HG03159 (cell line): ENCODE results near the gene PARD3.
"Not testable (repeated sequence)": the region's sequence is repeated elsewhere in the genome, so short reads cannot be mapped to it uniquely, and the experiment has no call there.

Source experiments
- ATAC-seq: cut with Tn5 transposase; IDR thresholded peaks from one replicate; pipeline ENCODE4 v1.9.1; 2021; ENCODE audit warnings: mild to moderate bottlenecking, moderate library complexity; ENCODE audit not compliant: unreplicated experiment

PARD3 gene

DNA sequence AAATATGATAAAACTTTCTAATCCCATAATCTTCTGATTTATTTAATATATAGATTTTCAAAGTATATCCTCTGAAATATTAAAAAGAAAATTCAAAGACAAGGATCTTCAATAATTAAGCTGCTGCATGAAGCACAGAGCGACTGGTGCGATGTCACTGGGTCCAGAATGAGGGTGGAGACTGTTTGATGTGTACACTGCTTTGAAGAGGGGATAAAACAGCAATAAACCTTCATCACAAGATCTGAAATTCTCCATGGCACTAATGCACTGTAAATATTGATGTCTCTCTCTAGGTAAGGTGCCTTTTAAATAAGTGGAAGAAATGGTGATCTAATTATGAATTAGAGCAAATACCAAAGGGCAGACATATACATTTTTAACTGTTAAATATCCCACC lies 337.8 kb downstream of the PARD3 start:
- no peak for ATAC-seq

DNA sequence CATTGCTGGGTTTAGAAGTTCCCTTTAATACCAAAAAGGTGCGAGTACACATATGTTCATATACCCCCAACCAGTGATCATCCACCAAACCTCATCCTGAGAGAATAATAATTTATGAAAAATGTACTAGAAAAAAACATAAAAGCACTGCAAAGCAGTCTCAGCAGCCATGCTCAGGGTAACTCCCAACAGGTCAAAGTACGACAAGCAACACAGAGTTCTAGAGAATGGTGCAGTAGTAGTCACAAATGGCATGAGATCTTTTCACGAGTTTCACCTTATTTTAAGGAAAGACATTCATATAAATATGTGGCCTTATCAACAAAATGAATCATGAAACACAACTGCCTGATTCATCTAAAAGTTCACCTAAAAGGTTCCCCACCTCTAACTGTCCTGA lies 338.5 kb downstream of the PARD3 start:
- ATAC-seq, result no peak

DNA sequence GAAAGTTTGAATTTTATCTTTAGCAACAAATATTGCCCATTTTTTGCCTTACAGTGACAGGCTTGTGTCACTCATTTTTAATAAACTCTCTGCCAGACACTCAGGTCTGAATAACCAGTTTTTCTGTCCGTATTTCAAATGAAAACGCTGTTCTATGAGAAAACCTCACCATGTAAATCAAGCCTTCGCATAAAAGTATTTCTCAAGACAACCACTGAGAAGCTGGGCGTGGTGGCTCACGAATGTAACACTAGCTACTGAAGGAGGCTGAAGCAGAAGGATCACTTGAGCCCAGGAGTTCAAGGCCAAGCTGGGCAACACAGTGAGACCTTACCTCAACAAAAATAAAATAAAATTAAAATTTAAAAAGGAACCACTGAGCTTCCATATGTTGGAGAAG lies 339.3 kb downstream of the PARD3 start:
- ATAC-seq, result no peak

DNA sequence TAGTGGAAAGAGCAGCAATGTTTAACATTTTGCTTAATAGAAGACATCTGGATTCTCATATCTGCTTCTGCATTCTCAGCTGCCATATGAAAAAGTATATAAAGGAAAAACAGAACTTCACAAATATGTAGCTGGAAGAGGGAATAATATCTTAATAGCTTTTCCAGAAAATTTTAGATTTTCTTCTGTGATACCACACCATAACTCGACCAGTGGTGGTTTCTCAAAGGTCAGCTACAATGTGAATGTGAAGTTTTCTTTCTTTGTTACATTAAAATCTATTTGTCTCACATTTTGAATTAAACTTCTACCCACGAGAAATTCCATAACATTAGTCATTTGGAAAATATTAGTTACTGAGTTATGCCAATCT lies 339.8 kb downstream of the PARD3 start:
- ATAC-seq, result no peak

DNA sequence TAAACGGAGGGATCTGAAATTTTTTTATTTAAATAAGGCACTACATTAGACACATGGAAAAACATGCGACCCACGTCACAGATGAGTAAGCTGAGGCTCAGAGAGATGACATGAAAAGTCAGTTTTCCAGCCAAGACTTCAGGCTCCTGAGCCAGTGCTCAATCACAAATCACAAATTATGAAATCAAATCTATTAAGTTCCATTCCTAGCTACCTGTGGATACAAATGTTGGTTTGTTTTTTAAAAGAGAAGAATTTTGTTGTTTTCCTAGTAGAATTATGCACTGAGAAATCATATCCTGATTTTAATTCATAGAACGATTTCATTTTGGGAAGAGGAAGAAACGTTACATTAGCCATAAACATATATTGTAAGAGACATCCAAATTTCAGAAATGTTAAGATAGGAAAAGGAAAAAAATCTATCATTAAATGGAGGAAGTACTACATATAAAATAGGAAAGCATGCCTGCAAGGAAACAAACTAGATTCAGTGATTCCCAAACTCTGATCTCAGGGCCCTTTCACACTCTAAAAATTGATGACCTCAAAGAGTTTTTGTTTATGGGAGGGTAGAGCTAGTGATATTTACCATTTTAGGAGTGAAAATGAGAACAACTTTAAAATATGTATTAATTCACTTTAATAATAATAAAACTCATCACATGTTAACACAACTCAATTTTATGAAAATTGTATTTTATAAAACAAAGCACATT lies 340.4 kb downstream of the PARD3 start:
- ATAC-seq, result no peak

DNA sequence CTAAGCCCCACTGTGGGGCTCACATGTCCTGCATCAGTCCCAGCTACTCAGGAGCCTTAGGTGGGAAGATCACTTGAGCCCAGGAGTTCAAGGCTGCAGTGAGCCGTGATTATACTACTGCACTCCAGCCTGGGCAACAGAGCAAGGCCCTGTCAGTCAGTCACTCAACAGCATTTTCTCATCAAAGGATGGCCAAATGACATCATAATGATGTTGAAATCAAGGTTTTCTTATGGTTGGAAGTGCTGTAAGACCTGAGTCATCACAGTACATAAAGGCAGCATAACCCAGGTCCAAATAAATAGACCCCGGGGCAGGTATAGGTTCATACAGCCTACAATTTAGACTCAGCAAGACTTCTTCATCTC lies 341.1 kb downstream of the PARD3 start:
- ATAC-seq, result no peak

DNA sequence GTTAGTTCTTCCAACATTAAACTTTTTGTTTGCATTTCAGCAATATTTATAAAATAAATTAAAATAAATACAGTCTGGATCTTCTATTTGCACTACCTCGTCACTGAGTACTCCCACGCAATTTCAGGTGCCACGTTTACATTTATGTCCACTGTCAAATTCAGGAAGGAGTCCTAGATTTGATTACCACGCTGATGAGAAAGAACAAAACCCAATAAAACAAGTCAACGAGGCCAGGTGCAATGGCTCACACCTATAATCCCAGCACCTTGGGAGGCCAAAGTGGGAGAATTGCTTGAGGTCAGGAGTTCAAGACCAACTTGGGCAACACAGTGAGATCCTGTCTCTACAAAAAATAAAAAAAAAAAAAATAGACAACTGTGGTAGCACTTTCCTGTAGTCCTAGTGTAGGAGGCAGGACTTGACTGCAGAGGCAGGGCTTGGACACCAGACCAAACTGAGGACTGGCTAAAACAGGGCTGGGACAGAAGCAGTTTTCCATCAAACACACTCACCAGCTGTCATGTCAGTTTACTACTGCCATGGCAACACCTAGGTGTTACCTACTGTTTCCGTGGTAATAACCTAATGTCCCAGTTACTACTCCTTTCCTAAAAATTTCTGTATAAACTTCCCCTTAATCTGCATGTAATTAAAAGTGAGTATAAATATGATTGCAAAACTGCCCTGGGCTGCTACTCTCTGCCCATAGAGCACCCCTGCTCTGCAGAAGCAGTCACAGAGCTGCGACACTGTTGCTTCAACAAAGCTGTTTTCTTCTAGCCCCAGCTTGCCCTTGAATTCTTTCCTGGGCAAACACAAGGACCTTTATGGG lies 341.7 kb downstream of the PARD3 start:
- no peak for ATAC-seq

DNA sequence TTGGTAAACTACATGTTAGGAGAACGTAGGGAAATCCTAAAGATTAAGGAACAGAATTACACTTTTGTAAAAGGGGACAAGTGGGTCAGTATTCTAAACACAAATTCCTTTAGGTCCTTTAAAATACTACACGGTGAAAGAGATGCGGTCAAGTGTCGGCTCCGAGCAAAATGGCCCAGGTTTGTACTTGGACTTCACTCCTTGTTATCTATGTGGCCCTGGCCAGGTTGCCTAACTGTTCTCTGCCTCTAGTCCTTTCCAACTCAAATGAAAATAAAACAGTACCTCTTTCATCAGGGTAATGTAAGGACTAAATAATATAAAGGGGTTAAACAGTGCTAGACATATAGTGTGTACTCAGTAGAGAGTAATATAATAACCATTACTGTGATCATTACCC lies 344.8 kb downstream of the PARD3 start:
- no peak for ATAC-seq

DNA sequence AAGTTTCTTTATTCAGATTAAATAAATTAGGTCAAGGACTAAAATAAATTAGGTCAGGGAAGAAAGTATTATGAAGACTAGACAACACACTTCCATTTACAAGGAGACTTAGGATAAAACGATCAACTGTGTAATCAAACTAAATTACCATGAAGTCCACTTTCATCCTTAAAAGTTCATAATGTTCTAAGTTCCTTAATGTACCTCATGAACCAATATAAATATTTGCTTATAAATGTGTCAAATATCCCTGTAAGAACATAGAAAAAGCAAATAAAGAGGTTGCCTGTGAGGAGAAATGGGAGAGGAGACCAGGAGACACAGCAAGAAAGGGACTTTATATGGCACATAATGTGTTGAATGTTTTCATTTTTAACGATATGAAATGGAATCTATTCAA lies 345.6 kb downstream of the PARD3 start:
- ATAC-seq, result no peak

DNA sequence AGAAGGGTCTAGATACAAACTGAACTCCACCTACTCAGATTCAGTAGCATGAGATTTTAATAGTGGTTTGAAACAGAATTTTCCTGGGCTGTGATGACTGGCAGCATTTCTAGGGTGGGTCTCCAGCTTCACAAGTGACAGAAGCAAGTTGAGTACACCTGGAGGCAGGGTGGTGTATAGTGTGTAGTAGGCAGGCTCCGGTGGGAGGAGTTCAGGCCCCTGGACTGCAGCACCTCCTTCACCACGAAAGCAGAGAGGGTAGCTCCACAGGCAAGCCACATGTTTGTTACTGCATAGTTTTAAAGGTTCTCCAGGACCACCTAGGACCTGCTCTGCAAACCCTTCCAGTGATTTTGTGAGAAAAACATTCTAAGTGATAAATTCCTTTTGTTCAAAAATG lies 347.2 kb downstream of the PARD3 start:
- ATAC-seq, result no peak

DNA sequence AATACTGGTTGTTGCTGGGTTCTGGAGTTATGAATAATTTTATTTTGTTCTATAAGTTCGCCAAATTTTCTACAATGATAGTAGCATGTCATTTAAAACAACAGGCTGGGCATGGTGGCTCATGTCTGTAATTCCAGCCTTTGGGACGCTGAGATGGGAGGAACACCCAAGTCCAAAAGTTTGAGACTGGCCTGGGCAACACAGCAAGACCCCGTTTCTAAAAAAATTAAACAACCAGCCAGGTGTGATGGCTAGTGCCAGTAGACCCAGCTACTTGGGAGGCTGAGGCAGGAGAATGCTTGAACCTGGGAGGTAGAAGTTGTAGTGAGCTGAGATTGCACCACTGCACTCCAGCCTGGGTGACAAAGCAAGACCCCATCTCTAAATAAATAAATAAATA lies 347.7 kb downstream of the PARD3 start:
- no peak for ATAC-seq

DNA sequence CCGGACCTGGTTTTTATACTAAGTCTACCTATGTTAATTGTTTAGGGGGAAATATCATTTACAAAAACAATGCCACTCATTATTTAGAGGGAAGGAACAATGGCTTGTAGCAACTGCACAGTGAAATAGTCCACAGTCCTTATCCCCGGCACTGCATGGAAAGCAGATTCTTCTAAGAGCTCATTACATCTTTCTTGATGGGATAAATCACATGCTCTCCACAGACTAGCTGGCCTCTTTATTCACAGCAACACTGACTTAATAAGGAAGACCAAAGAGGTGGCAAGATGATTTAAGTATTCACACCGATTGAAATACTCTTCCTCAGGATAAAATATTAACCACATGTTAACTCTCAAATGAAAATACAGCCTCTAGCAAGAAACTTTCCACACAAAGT lies 349.4 kb downstream of the PARD3 start:
- ATAC-seq, result no peak

DNA sequence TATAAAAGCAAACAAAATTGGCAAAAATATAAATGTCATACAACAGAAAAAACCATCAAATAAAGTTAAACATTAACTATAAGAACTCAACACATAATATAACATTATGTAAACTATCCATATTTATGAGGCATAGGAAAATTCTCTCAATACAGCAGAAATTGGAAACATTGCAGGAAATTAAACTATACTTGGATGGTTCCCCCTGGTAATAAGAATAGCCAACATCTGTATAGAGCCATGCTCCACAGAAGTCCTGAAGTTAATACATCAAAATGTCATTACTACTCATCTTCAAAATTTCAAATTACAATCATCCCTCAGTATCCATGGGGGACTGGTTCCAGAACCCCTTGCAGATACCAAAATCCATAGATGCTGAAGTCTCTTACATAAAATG lies 350.5 kb downstream of the PARD3 start:
- no peak for ATAC-seq

DNA sequence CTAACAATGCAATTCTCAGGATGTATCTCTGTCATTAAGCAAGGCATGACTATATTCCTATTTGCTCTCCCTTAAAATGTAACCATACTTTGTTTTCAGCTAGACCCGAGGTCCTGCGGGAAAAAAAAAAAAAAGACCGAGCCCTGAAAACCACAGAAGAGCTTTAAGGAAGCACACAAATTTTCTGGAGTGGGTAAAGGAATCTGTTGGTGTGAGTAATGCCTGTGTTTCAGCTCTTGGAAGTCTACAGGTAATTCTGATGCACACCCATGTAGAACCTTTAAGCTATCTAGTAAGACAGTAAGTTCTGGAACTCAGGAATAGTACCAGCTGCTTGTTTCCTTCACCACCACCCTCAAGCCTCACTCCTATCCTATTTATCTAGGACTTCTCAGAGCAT lies 351.1 kb downstream of the PARD3 start:
- no peak for ATAC-seq

DNA sequence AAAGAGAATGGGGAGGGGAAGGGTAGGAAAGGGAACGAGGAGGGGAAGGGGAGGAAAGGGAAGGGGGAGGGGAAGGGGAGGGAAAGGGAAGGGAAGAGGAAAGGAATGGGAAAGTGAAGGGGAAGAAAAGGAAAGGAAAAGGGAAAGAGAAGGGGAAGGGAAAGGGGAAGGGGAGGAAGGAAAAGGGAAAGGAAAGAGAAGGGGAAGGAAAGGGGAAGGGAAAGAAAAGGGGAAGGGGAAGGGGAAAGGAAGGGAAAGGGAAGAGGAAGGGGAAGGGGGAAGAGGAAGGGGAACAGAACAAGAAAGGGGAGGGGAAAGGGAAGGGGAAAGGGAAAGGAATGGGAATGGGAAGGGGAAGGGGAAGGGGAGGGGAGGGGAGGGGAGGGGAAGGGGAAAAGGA lies 352.1 kb downstream of the PARD3 start:
- ATAC-seq, result no peak

DNA sequence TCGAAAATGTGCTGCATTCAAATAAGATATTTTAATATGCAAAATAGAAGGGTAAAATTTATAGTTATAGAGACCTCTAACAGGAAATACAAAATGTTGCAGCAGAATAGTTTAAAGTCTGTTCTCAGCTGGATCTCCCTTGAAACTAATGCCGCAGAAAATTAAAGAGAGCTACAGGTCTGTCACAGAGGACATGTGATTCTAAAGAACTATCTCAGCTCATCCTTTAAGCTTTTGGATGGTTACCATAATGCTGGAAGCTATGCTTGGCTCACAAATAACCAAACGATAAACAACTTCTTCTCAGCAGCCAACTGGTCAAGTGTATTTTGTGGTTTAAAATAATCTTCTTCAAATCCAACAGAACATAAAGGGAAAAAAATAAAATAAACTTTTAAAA lies 353.0 kb downstream of the PARD3 start:
- no peak for ATAC-seq

DNA sequence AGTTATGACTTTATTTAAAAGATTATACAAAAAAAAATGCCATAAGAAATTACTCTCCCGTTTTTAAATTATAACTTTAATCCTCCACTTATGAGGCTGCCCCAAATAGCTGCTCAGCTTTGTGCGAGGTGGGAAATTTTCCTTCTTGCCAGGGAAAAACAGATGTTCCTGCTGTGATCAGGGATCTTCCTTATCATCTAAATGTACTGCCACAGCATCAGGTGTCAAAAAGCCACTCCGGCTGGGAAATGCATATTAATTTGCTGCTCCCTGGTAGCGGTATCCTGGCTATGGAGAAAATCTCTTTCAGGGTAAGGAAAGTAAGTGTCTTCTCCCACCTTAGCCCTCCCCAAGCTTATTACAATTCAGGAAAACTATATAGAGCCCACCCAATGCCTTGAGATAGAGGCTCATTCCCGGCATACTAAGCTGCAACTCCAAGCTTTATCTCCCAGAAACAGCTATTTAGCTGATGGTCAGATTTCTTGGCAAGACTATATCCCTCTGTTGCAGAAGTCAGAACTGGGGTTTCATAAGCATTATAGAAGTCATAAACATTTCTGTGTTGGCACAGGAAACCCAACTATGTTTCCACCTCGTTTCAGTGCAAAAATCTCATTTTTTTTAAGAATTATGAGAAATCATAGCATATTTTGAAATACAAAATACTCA lies 360.4 kb downstream of the PARD3 start:
- ATAC-seq, result no peak

DNA sequence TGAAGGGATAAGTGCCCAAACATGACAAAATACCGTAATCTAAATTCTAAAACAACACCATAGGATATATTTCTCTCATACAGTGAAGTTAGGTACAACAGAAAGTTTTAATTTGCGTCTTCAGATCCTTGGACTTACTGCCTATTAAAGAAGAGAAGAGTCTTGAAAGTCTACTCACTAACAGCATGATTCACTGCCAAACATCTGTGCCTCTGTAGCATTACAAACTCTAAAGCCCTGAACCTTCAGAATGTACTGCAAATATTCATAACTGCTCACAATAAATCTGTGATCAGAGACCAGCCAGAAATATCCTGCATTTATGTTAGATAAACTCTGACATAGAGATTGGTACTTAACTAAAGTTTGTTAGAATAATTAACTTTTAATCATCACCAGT lies 365.3 kb downstream of the PARD3 start:
- ATAC-seq, result no peak

DNA sequence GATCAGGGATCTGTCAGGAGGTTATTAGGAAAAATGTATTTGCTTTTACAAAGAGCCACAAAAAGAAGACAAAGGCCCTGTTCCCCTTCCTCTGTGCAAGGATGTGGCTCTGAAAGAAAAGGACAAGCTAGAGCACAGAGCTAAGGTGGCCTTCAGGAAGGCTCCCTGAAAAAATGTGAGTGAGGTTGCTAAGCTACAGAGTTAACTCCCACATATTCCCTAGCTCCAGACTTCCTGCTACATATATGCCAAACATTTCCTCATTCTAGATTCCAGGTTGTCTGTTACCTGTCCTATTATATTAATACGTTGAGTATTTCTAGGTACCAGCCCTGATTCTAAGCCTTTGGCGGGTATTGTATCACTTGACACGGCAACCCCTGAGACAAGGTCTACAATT lies 369.0 kb downstream of the PARD3 start:
- ATAC-seq, result no peak

DNA sequence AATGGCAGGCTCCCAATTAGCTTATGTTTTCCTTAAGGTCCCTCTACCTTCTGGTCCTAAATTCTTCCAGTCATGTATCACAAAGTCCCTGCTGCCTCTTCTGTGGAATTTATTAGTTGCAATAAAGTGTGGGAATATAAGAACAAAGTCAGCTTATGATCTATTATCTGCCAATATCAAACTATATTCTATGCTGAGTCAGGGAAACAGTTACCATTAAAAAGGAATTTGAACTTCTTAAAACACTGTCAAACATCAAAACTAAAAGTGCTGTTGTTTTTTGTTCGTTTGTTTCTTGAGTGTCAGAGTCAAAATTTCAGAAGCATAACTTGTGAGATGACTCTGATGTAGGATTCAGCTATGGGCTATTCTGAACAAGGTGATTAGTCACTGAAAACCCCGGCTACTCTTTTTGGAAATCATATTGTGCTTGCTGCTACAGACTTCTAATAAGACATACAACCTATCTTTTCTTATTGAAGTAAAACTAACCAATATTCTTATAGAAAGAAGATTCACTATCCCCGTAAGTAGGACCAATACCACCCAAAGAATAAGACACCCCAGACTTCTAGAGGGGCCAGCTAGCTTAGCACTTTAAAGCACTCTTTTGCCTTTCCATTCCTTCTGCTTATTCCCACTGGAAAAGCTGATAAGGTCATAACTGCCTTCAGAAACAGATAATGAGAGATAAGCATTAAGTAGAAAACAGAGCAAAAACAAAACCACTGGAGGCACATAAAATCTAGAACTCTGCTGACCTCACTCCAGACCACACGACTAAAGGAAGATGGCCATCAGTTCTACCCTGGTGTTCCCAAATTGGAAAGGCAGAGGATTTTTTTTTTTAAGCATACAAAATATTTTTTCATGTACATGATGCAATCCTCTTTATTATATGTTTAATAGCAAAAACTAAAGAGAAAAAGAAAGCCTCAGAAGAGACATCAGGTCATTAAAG lies 370.6 kb downstream of the PARD3 start:
- no peak for ATAC-seq

DNA sequence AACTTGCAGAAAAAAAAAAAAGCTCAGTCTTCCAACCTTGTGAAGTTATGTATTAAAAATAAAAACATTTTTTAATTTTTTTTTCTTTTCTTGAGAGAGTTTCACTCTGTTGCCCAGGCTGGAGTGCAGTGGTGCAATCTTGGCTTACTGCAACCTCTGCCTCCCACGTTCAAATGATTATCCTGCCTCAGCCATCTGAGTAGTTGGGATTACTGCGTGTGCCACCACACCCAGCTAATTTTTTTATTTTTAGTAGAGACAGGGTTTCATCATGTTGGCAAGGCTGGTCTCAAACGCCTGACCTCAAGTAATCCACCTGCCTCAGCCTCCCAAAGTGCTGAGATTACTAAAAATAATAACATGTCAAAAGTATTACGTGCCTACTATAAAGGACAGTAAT lies 375.7 kb downstream of the PARD3 start:
- not testable (repeated sequence) for ATAC-seq
